Measurements from ENCODE around the gene EGFR. TPM values are rescaled to one million over a fixed set of nuclear protein-coding genes. Genes with fewer than 3 reads are reported as not detected.

EGFR gene
- polyA plus RNA-seq, 2 of the 4 experiments (the other 2 are of a cell fraction): 59.5 to 63.8 TPM

DNA sequence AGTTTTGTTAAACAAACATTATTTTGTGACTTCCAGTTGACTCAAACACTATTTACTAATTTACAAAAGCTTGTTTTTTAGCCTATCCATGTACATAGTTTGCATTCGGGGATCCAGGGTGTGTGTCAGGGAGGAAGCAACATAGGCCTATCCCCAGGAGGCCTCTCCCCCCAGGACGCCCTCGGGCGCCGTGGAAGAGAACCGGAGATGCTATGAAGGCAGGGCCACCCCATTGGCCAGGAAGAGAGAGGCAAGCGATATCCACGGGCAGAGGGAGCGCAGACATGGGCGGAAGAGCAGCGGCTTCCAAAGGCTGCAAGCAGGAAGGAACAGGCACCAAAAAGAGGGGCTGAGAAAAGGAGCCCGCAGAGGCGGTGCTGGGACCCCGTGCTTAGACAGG is 38.3 kb upstream of the EGFR start:
- no peak for FAIRE-seq
- 89% methylated on average over 14 of the region's 14 CpGs for WGBS (ENCODE audit: missing lambda C conversion rate)
- CTCF ChIA-PET: interaction anchor here (1.3 kb wide), 1 partner anchor 139 kb away, joined by 3 read pairs; no protein-coding TSS in a partner anchor

GRCh38 chr7:54981913-54982312 is 36.9 kb upstream of the EGFR start:
- Histone ChIP-seq H3K4me1 (peaks cover 19% of the 10 kb centered on the region), H3K9me3 (no peaks in the 10 kb centered on the region), H3K4me3 (no peak overlapping the region), H3K4me2 (no peak overlapping the region), H3K27ac (peak overlapping the region in 1 of 2 experiments; percentile 65; a peak in 3 of 6 replicates)
- DNase-seq (ENCODE audit: low read depth in 1 of 2, low spot score in 1 of 2) (no peak), FAIRE-seq (no peak), ATAC-seq (no peak)
- POLR2A ChIA-PET: no interaction called here
- TF ChIP-seq MAFK (IDR thresholded peaks at IDR 0.05; ENCODE audit: partially characterized antibody): no peak
- no peak for TF ChIP-seq HEYL (CRISPR knock-in tag; IDR thresholded peaks at IDR 0.05)
- TF ChIP-seq NFE2L2 (conservative IDR thresholded peaks at IDR 0.05; ENCODE audit: low read length): no peak
- no peak for TF ChIP-seq JUN (IDR thresholded peaks at IDR 0.05)
- TF ChIP-seq FOSL2 (IDR thresholded peaks at IDR 0.05): no peak
- no peak for TF ChIP-seq FOSL2 (CRISPR knock-in tag; IDR thresholded peaks at IDR 0.05)
- no peak for TF ChIP-seq ESRRA (IDR thresholded peaks at IDR 0.05; ENCODE audit: borderline replicate concordance, low read length)
- TF ChIP-seq ATOH8 (CRISPR knock-in tag; IDR thresholded peaks at IDR 0.05; ENCODE audit: low read depth): no peak
- no peak for TF ChIP-seq ZNF302 (CRISPR knock-in tag; IDR thresholded peaks at IDR 0.05)
- TF ChIP-seq KDM5A (IDR thresholded peaks at IDR 0.05): no peak
- no peak for TF ChIP-seq CBX2 (IDR thresholded peaks at IDR 0.05; ENCODE audit: borderline replicate concordance, low read depth)
- TF ChIP-seq MAZ (IDR thresholded peaks at IDR 0.05; ENCODE audit: borderline replicate concordance, low read depth, low read length): no peak
- TF ChIP-seq ZSCAN20 (CRISPR knock-in tag; IDR thresholded peaks at IDR 0.05): no peak
- TF ChIP-seq RFX5 (IDR thresholded peaks at IDR 0.05): no peak
- WGBS (ENCODE audit: missing lambda C conversion rate): 91% methylated on average over 11 of the region's 11 CpGs
- CTCF ChIA-PET: no interaction called here

More for the DNA sequence above, 38.3 kb upstream of the EGFR start:
- Histone ChIP-seq H3K4me2 (no peak overlapping the region), H3K4me3 (no peak overlapping the region), H3K9me3 (no peaks in the 10 kb centered on the region), H3K27ac (peak overlapping the region in 1 of 2 experiments; percentile 66; a peak in 3 of 6 replicates), H3K4me1 (peaks cover 5% of the 10 kb centered on the region; the same call in 2 of the 3 replicates)
- ATAC-seq: no peak
- POLR2A ChIA-PET: no interaction called here
- DNase-seq (ENCODE audit: low read depth in 1 of 2, low spot score in 1 of 2): no peak
- TF ChIP-seq HOXB5 (CRISPR knock-in tag; IDR thresholded peaks at IDR 0.05): no peak

GRCh38 chr7:54985426-54986330 is 33.1 kb upstream of the EGFR start:
- FAIRE-seq (peak; percentile 97), ATAC-seq (peak; percentile 97), DNase-seq (ENCODE audit: low read depth in 1 of 2, low spot score in 1 of 2) (peak; percentile 70 to 90)
- Histone ChIP-seq H3K9me3 (no peaks in the 10 kb centered on the region), H3K4me3 (peak overlapping the region; percentile 6; the same call in 1 of the 3 replicates), H3K4me2 (peak overlapping the region; percentile 77), H3K27ac (peak overlapping the region; percentile 87 to 91), H3K4me1 (peaks cover 50% of the 10 kb centered on the region)
- CTCF ChIA-PET: interaction anchor here (1.0 to 2.0 kb wide), 6 partner anchors 17 to 269 kb away, joined by 3 to 9 read pairs (median 4); no protein-coding TSS in a partner anchor
- 5% methylated on average over 7 of the region's 7 CpGs for WGBS (ENCODE audit: missing lambda C conversion rate)
- POLR2A ChIA-PET: interaction anchor here (0.7 to 1.5 kb wide), 4 partner anchors 10 to 104 kb away, joined by 3 to 24 read pairs (median 4); partner anchors contain the start of gene EGFR
- TF ChIP-seq RARB (CRISPR knock-in tag; IDR thresholded peaks at IDR 0.05): no peak
- no peak for TF ChIP-seq KDM1A (IDR thresholded peaks at IDR 0.05; ENCODE audit: low read depth)
- TF ChIP-seq RAD21 (conservative IDR thresholded peaks at IDR 0.05 in 1 of 2, IDR thresholded peaks at IDR 0.05 in 1 of 2): peak; percentile 40 to 54
- TF ChIP-seq MAZ (IDR thresholded peaks at IDR 0.05; ENCODE audit: borderline replicate concordance, low read depth, low read length): no peak
- TF ChIP-seq, protein P1, sequence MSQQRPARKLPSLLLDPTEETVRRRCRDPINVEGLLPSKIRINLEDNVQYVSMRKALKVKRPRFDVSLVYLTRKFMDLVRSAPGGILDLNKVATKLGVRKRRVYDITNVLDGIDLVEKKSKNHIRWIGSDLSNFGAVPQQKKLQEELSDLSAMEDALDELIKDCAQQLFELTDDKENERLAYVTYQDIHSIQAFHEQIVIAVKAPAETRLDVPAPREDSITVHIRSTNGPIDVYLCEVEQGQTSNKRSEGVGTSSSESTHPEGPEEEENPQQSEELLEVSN (IDR thresholded peaks at IDR 0.05; ENCODE audit: borderline replicate concordance, low read depth): no peak
- TF ChIP-seq, protein P2, sequence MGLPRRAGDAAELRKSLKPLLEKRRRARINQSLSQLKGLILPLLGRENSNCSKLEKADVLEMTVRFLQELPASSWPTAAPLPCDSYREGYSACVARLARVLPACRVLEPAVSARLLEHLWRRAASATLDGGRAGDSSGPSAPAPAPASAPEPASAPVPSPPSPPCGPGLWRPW (IDR thresholded peaks at IDR 0.05): 0 out of 2 replicates have a peak, but pooled peaks have one; percentile 20
- TF ChIP-seq, protein P3, sequence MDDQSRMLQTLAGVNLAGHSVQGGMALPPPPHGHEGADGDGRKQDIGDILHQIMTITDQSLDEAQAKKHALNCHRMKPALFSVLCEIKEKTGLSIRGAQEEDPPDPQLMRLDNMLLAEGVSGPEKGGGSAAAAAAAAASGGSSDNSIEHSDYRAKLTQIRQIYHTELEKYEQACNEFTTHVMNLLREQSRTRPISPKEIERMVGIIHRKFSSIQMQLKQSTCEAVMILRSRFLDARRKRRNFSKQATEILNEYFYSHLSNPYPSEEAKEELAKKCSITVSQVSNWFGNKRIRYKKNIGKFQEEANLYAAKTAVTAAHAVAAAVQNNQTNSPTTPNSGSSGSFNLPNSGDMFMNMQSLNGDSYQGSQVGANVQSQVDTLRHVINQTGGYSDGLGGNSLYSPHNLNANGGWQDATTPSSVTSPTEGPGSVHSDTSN (IDR thresholded peaks at IDR 0.05): peak; percentile 53; the same call in 1 of the 2 replicates
- TF ChIP-seq HMGXB4 (CRISPR knock-in tag; IDR thresholded peaks at IDR 0.05; ENCODE audit: borderline replicate concordance): no peak
- no peak for TF ChIP-seq POLR2A (IDR thresholded peaks at IDR 0.05; ENCODE audit: low read length)
- TF ChIP-seq HOXB13 (CRISPR knock-in tag; IDR thresholded peaks at IDR 0.05; ENCODE audit: low read depth): no peak
- TF ChIP-seq, protein P4, sequence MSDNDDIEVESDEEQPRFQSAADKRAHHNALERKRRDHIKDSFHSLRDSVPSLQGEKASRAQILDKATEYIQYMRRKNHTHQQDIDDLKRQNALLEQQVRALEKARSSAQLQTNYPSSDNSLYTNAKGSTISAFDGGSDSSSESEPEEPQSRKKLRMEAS (IDR thresholded peaks at IDR 0.05): peak; percentile 81
- TF ChIP-seq, protein P5, sequence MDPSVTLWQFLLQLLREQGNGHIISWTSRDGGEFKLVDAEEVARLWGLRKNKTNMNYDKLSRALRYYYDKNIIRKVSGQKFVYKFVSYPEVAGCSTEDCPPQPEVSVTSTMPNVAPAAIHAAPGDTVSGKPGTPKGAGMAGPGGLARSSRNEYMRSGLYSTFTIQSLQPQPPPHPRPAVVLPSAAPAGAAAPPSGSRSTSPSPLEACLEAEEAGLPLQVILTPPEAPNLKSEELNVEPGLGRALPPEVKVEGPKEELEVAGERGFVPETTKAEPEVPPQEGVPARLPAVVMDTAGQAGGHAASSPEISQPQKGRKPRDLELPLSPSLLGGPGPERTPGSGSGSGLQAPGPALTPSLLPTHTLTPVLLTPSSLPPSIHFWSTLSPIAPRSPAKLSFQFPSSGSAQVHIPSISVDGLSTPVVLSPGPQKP (IDR thresholded peaks at IDR 0.05; ENCODE audit: low read depth, low read length): no peak
- TF ChIP-seq FOSL2 (IDR thresholded peaks at IDR 0.05): peak; percentile 94
- TF ChIP-seq FOSL2 (CRISPR knock-in tag; IDR thresholded peaks at IDR 0.05): peak; percentile 94

Measured in A549 (cell line).